Memory B cell (primary cell): ENCODE measurements around the gene ALG14.
"Not testable (repeated sequence)": the region's sequence is repeated elsewhere in the genome, so short reads cannot be mapped to it uniquely, and the experiment has no call there.

Experiments
- ATAC-seq: fragments of 150-1000 bp; cut with Tn5 transposase; 2 replicates; pipeline ENCODE4 v1.10.0; 2021; ENCODE audit warnings: low read depth, mild to moderate bottlenecking, moderate library complexity
- DNase-seq, 2 donors: peaks; one replicate each; pipeline ENCODE4 v3.0.0; 2022; ENCODE audit warnings: low spot score in 2 of 2
- H3K27ac Mint-ChIP-seq: one replicate; pipeline ENCODE4 v1.8.0; 2022; ENCODE audit warnings: mild to moderate bottlenecking, moderate library complexity, mixed read lengths
- H3K27me3 Mint-ChIP-seq: one replicate; pipeline ENCODE4 v1.8.0; 2022; ENCODE audit warnings: mixed read lengths
- H3K36me3 Mint-ChIP-seq: one replicate; pipeline ENCODE4 v1.8.0; 2022; ENCODE audit warnings: mild to moderate bottlenecking, mixed read lengths
- H3K4me1 Mint-ChIP-seq: one replicate; pipeline ENCODE4 v1.8.0; 2022; ENCODE audit warnings: mixed read lengths
- H3K4me3 Mint-ChIP-seq: one replicate; pipeline ENCODE4 v1.8.0; 2022; ENCODE audit warnings: mild to moderate bottlenecking, moderate library complexity, mixed read lengths
- H3K9me3 Mint-ChIP-seq: one replicate; pipeline ENCODE4 v1.8.0; 2022; ENCODE audit warnings: mixed read lengths

Gene ALG14

DNA sequence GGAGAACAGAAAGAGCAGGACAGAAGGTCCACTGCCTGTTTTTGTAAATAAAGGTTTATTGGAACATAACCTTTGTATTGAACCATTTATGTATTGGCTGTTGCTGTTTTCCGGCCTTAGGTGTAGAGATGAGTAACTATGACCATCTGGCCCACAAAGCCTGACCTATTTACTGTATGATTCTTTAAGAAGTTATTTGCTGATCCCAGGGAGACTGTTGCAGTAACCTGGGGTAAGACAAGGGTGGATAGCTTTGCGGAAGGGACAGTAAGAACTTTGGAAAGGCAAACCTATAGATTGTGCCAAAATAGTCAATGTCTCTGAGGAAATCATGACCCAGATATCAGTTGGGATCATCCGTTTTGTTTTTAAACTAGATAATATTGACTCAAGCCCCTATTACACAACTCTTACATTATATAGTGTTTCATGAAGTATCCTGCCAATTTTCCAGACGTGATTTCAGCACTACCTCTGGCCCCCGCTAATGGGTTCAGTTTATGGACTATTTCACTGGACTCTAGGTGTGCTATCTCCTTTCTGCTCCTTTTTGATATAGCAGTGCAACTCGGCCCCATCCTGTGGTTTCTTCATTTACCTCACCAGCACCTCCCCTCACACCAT, 23.6 kb upstream of the ALG14 start:
- H3K4me1 Mint-ChIP-seq: peaks cover 6% of the 10 kb centered on the region
- no peaks in the 10 kb centered on the region for H3K9me3 Mint-ChIP-seq
- no peak overlapping the region for H3K4me3 Mint-ChIP-seq
- ATAC-seq (no peak), DNase-seq (no peak)
- no peaks in the 10 kb centered on the region for H3K36me3 Mint-ChIP-seq
- no peaks in the 10 kb centered on the region for H3K27me3 Mint-ChIP-seq
- no peak overlapping the region for H3K27ac Mint-ChIP-seq

DNA sequence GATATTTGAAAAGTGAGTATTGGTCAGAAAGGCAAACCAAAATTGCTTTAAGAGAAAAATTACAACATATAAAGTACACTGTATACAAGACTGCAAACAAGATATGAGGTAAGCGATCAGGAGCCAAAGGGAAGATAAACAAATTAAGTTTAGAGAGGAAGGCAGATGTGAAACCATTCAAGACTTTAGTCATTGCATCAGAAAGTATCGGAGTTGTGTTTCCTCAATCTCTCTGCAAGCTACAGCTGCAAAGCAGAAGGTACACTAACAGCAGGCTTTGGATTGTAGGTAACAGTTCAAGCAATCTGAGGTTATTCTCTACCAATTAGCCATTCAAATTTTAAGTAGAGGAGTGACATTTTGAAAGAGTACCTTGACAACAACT, 23.1 kb upstream of the ALG14 start:
- H3K4me3 Mint-ChIP-seq: no peak overlapping the region
- H3K27ac Mint-ChIP-seq: no peak overlapping the region
- H3K36me3 Mint-ChIP-seq: no peaks in the 10 kb centered on the region
- ATAC-seq (peak; percentile 93), DNase-seq (no peak)
- H3K4me1 Mint-ChIP-seq: peaks cover 6% of the 10 kb centered on the region
- no peaks in the 10 kb centered on the region for H3K9me3 Mint-ChIP-seq
- no peaks in the 10 kb centered on the region for H3K27me3 Mint-ChIP-seq

- no peak for DNase-seq
- H3K36me3 Mint-ChIP-seq: no peaks in the 10 kb centered on the region
- H3K4me1 Mint-ChIP-seq: peaks cover 6% of the 10 kb centered on the region
- H3K4me3 Mint-ChIP-seq: no peak overlapping the region
- no peaks in the 10 kb centered on the region for H3K27me3 Mint-ChIP-seq
- H3K27ac Mint-ChIP-seq: no peak overlapping the region
- H3K9me3 Mint-ChIP-seq: no peaks in the 10 kb centered on the region
- ATAC-seq: no peak
Observed at GRCh38 chr1:95094923-95095322, 22.2 kb upstream of the ALG14 start.

- Mint-ChIP-seq H3K36me3 (no peaks in the 10 kb centered on the region), H3K27me3 (peaks cover 2% of the 10 kb centered on the region), H3K9me3 (no peaks in the 10 kb centered on the region), H3K27ac (no peak overlapping the region), H3K4me3 (no peak overlapping the region), H3K4me1 (peaks cover 6% of the 10 kb centered on the region)
- ATAC-seq: no peak
- no peak for DNase-seq
Observed at GRCh38 chr1:95093296-95093695, 20.5 kb upstream of the ALG14 start.

DNA sequence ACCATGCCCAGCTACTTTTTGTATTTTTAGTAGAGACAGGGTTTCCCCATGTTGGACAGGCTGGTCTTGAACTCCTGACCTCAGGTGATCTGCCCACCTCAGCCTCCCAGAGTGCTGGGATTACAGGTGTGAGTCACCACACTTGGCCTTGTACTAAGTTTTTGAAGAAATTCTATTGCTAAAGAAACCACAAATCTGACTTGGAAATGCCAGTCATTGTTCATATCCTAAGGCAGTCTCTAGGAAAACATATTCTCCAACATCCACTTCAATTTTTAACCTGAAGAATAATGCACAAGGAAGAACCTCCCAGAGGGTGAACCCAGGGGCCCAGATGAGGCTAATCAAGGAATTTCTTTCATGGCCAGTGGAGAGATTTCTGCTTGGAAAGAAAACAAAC, 20.1 kb upstream of the ALG14 start:
- H3K27ac Mint-ChIP-seq, H3K9me3 Mint-ChIP-seq, H3K36me3 Mint-ChIP-seq, H3K4me3 Mint-ChIP-seq, DNase-seq, ATAC-seq, H3K27me3 Mint-ChIP-seq, H3K4me1 Mint-ChIP-seq: not testable (repeated sequence)

DNA sequence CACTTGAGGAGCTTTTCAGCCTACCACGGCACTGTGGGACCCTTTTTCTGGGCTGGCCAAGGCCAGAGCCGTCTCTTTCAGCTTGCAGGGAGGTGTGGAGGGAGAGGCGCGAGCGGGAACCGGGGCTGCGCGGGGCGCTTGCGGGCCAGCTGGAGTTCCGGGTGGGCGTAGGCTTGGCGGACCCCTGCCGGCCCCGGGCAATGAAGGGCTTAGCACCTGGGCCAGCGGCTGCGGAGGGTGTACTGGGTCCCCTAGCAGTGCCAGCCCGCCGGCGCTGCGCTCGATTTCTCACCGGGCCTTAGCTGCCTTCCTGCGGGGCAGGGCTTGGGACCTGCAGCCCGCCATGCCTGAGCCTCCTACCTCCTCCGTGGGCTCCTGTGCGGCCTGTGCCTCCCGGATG, 18.5 kb upstream of the ALG14 start:
- not testable (repeated sequence) for H3K27me3 Mint-ChIP-seq, H3K4me3 Mint-ChIP-seq, H3K36me3 Mint-ChIP-seq, H3K27ac Mint-ChIP-seq, DNase-seq, ATAC-seq, H3K9me3 Mint-ChIP-seq, H3K4me1 Mint-ChIP-seq

- Mint-ChIP-seq H3K27ac (no peak overlapping the region), H3K9me3 (no peaks in the 10 kb centered on the region), H3K4me1 (peaks cover 2% of the 10 kb centered on the region), H3K36me3 (no peaks in the 10 kb centered on the region), H3K4me3 (no peak overlapping the region), H3K27me3 (peaks cover 3% of the 10 kb centered on the region)
- no peak for ATAC-seq
- DNase-seq: no peak
Observed at GRCh38 chr1:95089650-95090287, 17.0 kb upstream of the ALG14 start.

- no peaks in the 10 kb centered on the region for H3K36me3 Mint-ChIP-seq
- ATAC-seq: no peak
- H3K4me3 Mint-ChIP-seq: no peak overlapping the region
- no peaks in the 10 kb centered on the region for H3K9me3 Mint-ChIP-seq
- H3K4me1 Mint-ChIP-seq: peaks cover 7% of the 10 kb centered on the region
- DNase-seq: no peak
- no peak overlapping the region for H3K27ac Mint-ChIP-seq
- peaks cover 3% of the 10 kb centered on the region for H3K27me3 Mint-ChIP-seq
Observed at GRCh38 chr1:95088303-95088702, 15.6 kb upstream of the ALG14 start.

- Mint-ChIP-seq H3K4me3 (no peak overlapping the region), H3K4me1 (peaks cover 7% of the 10 kb centered on the region), H3K27me3 (peaks cover 3% of the 10 kb centered on the region), H3K36me3 (no peaks in the 10 kb centered on the region), H3K9me3 (no peaks in the 10 kb centered on the region), H3K27ac (no peak overlapping the region)
- no peak for ATAC-seq
- DNase-seq: no peak
Observed at GRCh38 chr1:95086949-95087533, 14.3 kb upstream of the ALG14 start.

- no peaks in the 10 kb centered on the region for H3K36me3 Mint-ChIP-seq
- peaks cover 7% of the 10 kb centered on the region for H3K4me1 Mint-ChIP-seq
- no peaks in the 10 kb centered on the region for H3K9me3 Mint-ChIP-seq
- ATAC-seq (no peak), DNase-seq (no peak)
- no peak overlapping the region for H3K4me3 Mint-ChIP-seq
- H3K27ac Mint-ChIP-seq: no peak overlapping the region
- H3K27me3 Mint-ChIP-seq: peaks cover 3% of the 10 kb centered on the region
Observed at GRCh38 chr1:95085376-95085775, 12.6 kb upstream of the ALG14 start.

DNA sequence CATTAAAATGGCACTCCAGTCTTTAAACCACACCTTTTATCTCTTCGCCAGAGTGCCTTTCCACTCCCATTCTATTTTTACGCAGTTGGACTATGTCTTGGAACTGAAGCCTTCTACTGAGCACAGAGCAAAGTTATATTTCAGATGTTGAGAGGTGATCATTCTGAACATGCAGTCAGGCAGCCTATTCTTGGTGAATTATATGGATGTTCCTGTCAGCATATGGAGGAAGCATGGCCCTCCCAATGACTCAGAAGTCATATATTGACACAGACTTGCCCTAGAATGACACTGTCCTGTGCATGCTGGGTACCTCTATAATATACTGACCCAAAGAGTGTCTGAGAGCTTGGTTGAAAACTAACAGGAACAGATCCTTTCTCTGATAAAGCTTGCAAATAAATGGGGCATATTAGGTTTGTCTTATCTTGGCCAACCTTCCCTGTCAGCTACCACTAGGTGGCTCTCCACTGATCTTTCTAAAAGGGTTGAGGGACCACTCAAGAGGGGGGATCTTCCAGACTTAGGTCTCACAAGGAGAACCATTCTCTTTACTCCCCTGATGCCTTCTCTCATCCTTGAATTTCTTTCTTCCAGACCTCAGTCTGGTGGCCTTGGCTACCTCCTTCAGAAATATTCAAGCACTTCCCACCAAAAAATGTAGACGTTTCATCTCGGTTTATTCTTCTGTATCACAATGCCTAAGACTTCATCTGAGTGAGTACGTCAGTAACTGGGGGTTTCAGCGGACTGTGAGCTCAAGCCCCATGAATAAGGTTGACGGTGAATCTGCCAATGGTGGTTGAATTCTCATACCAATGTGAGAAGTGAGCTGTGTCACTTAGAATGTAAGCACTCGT, 11.8 kb upstream of the ALG14 start:
- Mint-ChIP-seq H3K4me1 (peaks cover 7% of the 10 kb centered on the region), H3K36me3 (no peaks in the 10 kb centered on the region), H3K9me3 (no peaks in the 10 kb centered on the region), H3K4me3 (no peak overlapping the region), H3K27me3 (peaks cover 3% of the 10 kb centered on the region), H3K27ac (no peak overlapping the region)
- ATAC-seq (peak; percentile 86), DNase-seq (peak; percentile 19 to 32)

GRCh38 chr1:95080879-95081278, 8.1 kb upstream of the ALG14 start:
- ATAC-seq (no peak), DNase-seq (no peak)
- Mint-ChIP-seq H3K27me3 (no peaks in the 10 kb centered on the region), H3K27ac (no peak overlapping the region), H3K4me3 (no peak overlapping the region), H3K4me1 (peaks cover 7% of the 10 kb centered on the region), H3K9me3 (no peaks in the 10 kb centered on the region), H3K36me3 (no peaks in the 10 kb centered on the region)

DNA sequence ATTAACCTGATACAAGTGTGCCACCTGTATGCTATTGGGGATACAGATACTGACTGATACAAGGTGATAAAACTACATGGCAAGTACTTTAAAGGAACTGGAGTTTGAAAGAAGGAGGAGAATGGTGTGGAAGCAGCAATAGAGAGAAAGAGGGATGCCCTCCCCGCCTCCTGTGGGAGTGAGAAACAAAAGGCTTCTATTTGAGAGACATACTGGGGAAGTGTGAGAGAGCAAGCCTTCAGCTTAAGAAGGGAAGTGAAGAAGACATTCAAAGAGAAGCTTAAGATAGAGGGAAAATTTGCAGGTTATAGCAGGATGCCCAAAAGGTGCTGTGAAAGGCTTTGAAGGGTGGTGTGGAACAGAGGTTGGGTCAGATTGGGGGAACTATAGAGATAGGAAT, 7.7 kb upstream of the ALG14 start:
- DNase-seq (no peak), ATAC-seq (no peak)
- no peaks in the 10 kb centered on the region for H3K36me3 Mint-ChIP-seq
- H3K27ac Mint-ChIP-seq: no peak overlapping the region
- H3K4me1 Mint-ChIP-seq: peaks cover 7% of the 10 kb centered on the region
- no peak overlapping the region for H3K4me3 Mint-ChIP-seq
- H3K9me3 Mint-ChIP-seq: no peaks in the 10 kb centered on the region
- no peaks in the 10 kb centered on the region for H3K27me3 Mint-ChIP-seq

DNA sequence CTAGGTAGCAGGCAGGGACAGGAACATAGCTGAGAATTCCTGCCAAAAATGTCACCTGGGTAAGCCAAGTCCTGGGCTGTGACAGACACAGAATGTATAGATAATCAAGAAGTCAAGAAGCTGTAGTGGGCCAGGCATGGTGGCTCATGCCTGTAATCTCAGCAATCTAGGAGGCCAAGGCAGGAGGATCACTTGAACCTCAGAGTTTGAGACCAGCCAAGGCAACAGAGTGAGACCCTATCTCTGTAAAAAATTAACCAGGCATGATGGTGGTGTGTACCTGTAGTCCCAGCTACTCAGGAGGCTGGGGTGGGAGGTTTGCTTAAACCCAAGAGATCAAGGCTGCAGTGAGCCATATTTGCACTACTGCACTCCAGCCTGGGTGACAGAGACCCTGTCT, 3.3 kb upstream of the ALG14 start:
- Mint-ChIP-seq H3K4me1 (peaks cover 6% of the 10 kb centered on the region), H3K27me3 (no peaks in the 10 kb centered on the region), H3K36me3 (peaks cover 3% of the 10 kb centered on the region), H3K9me3 (no peaks in the 10 kb centered on the region), H3K27ac (no peak overlapping the region), H3K4me3 (no peak overlapping the region)
- ATAC-seq: no peak
- no peak for DNase-seq
